CD8-positive, alpha-beta memory T cell (primary cell): ENCODE measurements around the gene PIAS3. TPM values are rescaled to one million over a fixed set of nuclear protein-coding genes. Genes with fewer than 3 reads are reported as not detected.
"Not testable (repeated sequence)": the region's sequence is repeated elsewhere in the genome, so short reads cannot be mapped to it uniquely, and the experiment has no call there.

Experiments used
- CTCF ChIA-PET: fragments of 350-600 bp; sonication (Branson Sonifier 250); formaldehyde crosslinking; loops from one replicate; lab custom pipeline; 2021; ENCODE audit warnings: antibody characterized with exemption; lab: Charles Lee
- POLR2A ChIA-PET: fragments of 350-600 bp; sonication (Branson Sonifier 250); formaldehyde crosslinking; loops from one replicate; lab custom pipeline; 2021; ENCODE audit warnings: antibody characterized with exemption; lab: Charles Lee
- DNase-seq, 5 donors: peaks; one replicate each; pipeline versions ENCODE4 v3.0.0 to v3.0.0-alpha.2; 2020 to 2022; ENCODE audit warnings: mixed read lengths in 1 of 5
- H3K27ac ChIP-seq: one replicate; pipeline ENCODE4 v1.7.0; 2013; ENCODE audit warnings: low read depth, mild to moderate bottlenecking, low read length, moderate library complexity
- H3K27me3 ChIP-seq: 2 replicates; pipeline ENCODE4 v1.7.0; 2013; ENCODE audit warnings: low read length, mild to moderate bottlenecking; ENCODE audit not compliant: insufficient read depth, poor library complexity, severe bottlenecking
- H3K36me3 ChIP-seq: 2 replicates; pipeline ENCODE4 v1.7.0; 2013; ENCODE audit warnings: mild to moderate bottlenecking, low read length, moderate library complexity; ENCODE audit not compliant: insufficient read depth
- H3K4me1 ChIP-seq: 2 replicates; pipeline ENCODE4 v1.7.0; 2013; ENCODE audit warnings: mild to moderate bottlenecking, low read length, moderate library complexity; ENCODE audit not compliant: insufficient read depth
- H3K4me3 ChIP-seq: 2 replicates; pipeline ENCODE4 v1.7.0; 2013; ENCODE audit warnings: mild to moderate bottlenecking, low read length
- H3K9me3 ChIP-seq: 2 replicates; pipeline ENCODE4 v1.7.0; 2013; ENCODE audit warnings: mild to moderate bottlenecking, low read length
- H3K27ac Mint-ChIP-seq, 8 donors: one replicate each; pipeline ENCODE4 v1.8.0; 2020 to 2021; ENCODE audit warnings: mixed read lengths in 8 of 8, mild to moderate bottlenecking in 6 of 8, inconsistent platforms in 3 of 8, moderate library complexity in 3 of 8
- H3K27me3 Mint-ChIP-seq, 2 donors: one replicate each; pipeline ENCODE4 v1.8.0; 2020 to 2021; ENCODE audit warnings: mixed read lengths in 2 of 2, mild to moderate bottlenecking in 1 of 2, moderate library complexity in 1 of 2
- H3K36me3 Mint-ChIP-seq, 3 donors: one replicate each; pipeline ENCODE4 v1.8.0; 2020 to 2021; ENCODE audit warnings: mixed read lengths in 3 of 3, inconsistent platforms in 1 of 3, mild to moderate bottlenecking in 1 of 3
- H3K4me1 Mint-ChIP-seq, 3 donors: one replicate each; pipeline ENCODE4 v1.8.0; 2020 to 2021; ENCODE audit warnings: mixed read lengths in 3 of 3, inconsistent platforms in 1 of 3, mild to moderate bottlenecking in 1 of 3
- H3K4me3 Mint-ChIP-seq, 7 donors: one replicate each; pipeline ENCODE4 v1.8.0; 2020 to 2021; ENCODE audit warnings: mixed read lengths in 7 of 7, mild to moderate bottlenecking in 6 of 7, moderate library complexity in 4 of 7, inconsistent platforms in 2 of 7
- H3K9me3 Mint-ChIP-seq, 5 donors: one replicate each; pipeline ENCODE4 v1.8.0; 2020 to 2022; ENCODE audit warnings: mixed read lengths in 5 of 5, mild to moderate bottlenecking in 3 of 5, moderate library complexity in 2 of 5, inconsistent platforms in 1 of 5
- polyA plus RNA-seq: library from polyadenylated mRNA; unstranded; fragments of 300-500 nt; fragmentation: Illumina TruSeq; gene quantifications from one replicate; pipeline ENCODE4 v1.2.3, GENCODE V29; 2021
- total RNA-seq, 2 experiments: library from RNA; stranded (reverse); gene quantifications; one replicate each; pipeline ENCODE4 v1.2.3, GENCODE V29; 2021

PIAS3 gene
- total and polyA plus RNA-seq, 3 experiments from 2014 or later: 16.7 to 21.2 (median 18.3) TPM

GRCh38 chr1:145837656-145838055 lies 21.2 kb downstream of the PIAS3 start:
- POLR2A ChIA-PET: no interaction called here
- no peaks in the 10 kb centered on the region for H3K27me3 Mint-ChIP-seq
- no peak overlapping the region for H3K27ac Mint-ChIP-seq
- H3K4me1 Mint-ChIP-seq: no peaks in the 10 kb centered on the region
- H3K9me3 ChIP-seq: no peaks in the 10 kb centered on the region
- peaks cover 0 to 88% (median 24%) of the 10 kb centered on the region in 3 donors for H3K36me3 Mint-ChIP-seq
- no peaks in the 10 kb centered on the region for H3K27me3 ChIP-seq
- peaks cover 64% of the 10 kb centered on the region for H3K36me3 ChIP-seq
- no peak overlapping the region for H3K4me3 ChIP-seq
- no peak overlapping the region for H3K27ac ChIP-seq
- H3K4me3 Mint-ChIP-seq: no peak overlapping the region
- DNase-seq: no peak
- no peaks in the 10 kb centered on the region for H3K4me1 ChIP-seq
- CTCF ChIA-PET: no interaction called here
- no peaks in the 10 kb centered on the region for H3K9me3 Mint-ChIP-seq

- peaks cover 71% of the 10 kb centered on the region for H3K36me3 ChIP-seq
- Mint-ChIP-seq H3K27ac (peak overlapping the region in 2 of 8 donors; percentile 12 to 36), H3K36me3 (peaks cover 19 to 84% (median 27%) of the 10 kb centered on the region in 3 donors), H3K4me1 (peaks cover 12 to 23% (median 13%) of the 10 kb centered on the region in 3 donors)
- H3K27me3 ChIP-seq, DNase-seq, H3K9me3 Mint-ChIP-seq, H3K4me3 ChIP-seq, H3K4me3 Mint-ChIP-seq, H3K4me1 ChIP-seq, H3K27me3 Mint-ChIP-seq, H3K27ac ChIP-seq, H3K9me3 ChIP-seq, POLR2A ChIA-PET: not testable (repeated sequence)
- CTCF ChIA-PET: interaction anchor here (0.7 to 3.5 kb wide), 2 partner anchors 15 to 185 kb away, joined by 3 to 21 read pairs; partner anchors contain the start of gene NUDT17
Observed at GRCh38 chr1:145830810-145831209, 28.1 kb downstream of the PIAS3 start.

GRCh38 chr1:145828367-145829026 lies 30.4 kb downstream of the PIAS3 start:
- H3K27me3 ChIP-seq: no peaks in the 10 kb centered on the region
- POLR2A ChIA-PET: interaction anchor here (0.5 to 0.8 kb wide), 2 partner anchors 17 to 42 kb away, joined by 3 to 4 read pairs; partner anchors contain the start of gene NUDT17
- Mint-ChIP-seq H3K4me1 (peaks cover 29 to 40% (median 31%) of the 10 kb centered on the region in 3 donors), H3K9me3 (no peaks in the 10 kb centered on the region), H3K27me3 (no peaks in the 10 kb centered on the region), H3K36me3 (peaks cover 19 to 81% (median 27%) of the 10 kb centered on the region in 3 donors), H3K4me3 (peak overlapping the region in 1 of 7 donors; percentile 56), H3K27ac (peak overlapping the region in 4 of 8 donors; percentile 16 to 78 (median 50))
- no peak overlapping the region for H3K4me3 ChIP-seq
- DNase-seq: no peak
- CTCF ChIA-PET: interaction anchor here (0.7 to 1.7 kb wide), 3 partner anchors 17 to 30 kb away, joined by 3 to 11 read pairs (median 3); partner anchors contain the start of genes NUDT17 and PIAS3
- peaks cover 64% of the 10 kb centered on the region for H3K36me3 ChIP-seq
- H3K9me3 ChIP-seq: no peaks in the 10 kb centered on the region
- peaks cover 21% of the 10 kb centered on the region for H3K4me1 ChIP-seq
- no peak overlapping the region for H3K27ac ChIP-seq

GRCh38 chr1:145827966-145828365 lies 30.9 kb downstream of the PIAS3 start:
- Mint-ChIP-seq H3K4me3 (peak overlapping the region in 1 of 7 donors; percentile 56), H3K9me3 (no peaks in the 10 kb centered on the region), H3K36me3 (peaks cover 19 to 78% (median 27%) of the 10 kb centered on the region in 3 donors), H3K4me1 (peaks cover 29 to 40% (median 31%) of the 10 kb centered on the region in 3 donors), H3K27me3 (no peaks in the 10 kb centered on the region), H3K27ac (peak overlapping the region in 4 of 8 donors; percentile 16 to 78 (median 64))
- peaks cover 59% of the 10 kb centered on the region for H3K36me3 ChIP-seq
- ChIA-PET CTCF (interaction anchor here (1.0 to 1.7 kb wide), 2 partner anchors 17 to 30 kb away, joined by 3 to 11 read pairs; partner anchors contain the start of genes NUDT17 and PIAS3), POLR2A (interaction anchor here (0.5 to 0.8 kb wide), 3 partner anchors 17 to 166 kb away, joined by 3 to 6 read pairs (median 4); partner anchors contain the start of gene NUDT17)
- no peaks in the 10 kb centered on the region for H3K27me3 ChIP-seq
- H3K4me3 ChIP-seq: no peak overlapping the region
- DNase-seq: no peak
- H3K4me1 ChIP-seq: peaks cover 21% of the 10 kb centered on the region
- no peak overlapping the region for H3K27ac ChIP-seq
- H3K9me3 ChIP-seq: no peaks in the 10 kb centered on the region

GRCh38 chr1:145826030-145826429 lies 32.9 kb downstream of the PIAS3 start:
- Mint-ChIP-seq H3K27me3 (no peaks in the 10 kb centered on the region), H3K27ac (peak overlapping the region in 5 of 8 donors; percentile 14 to 90 (median 51)), H3K4me1 (peaks cover 31 to 44% (median 31%) of the 10 kb centered on the region in 3 donors), H3K4me3 (peak overlapping the region; percentile 16 to 98 (median 58)), H3K9me3 (no peaks in the 10 kb centered on the region), H3K36me3 (peaks cover 15 to 62% (median 18%) of the 10 kb centered on the region in 3 donors)
- H3K27ac ChIP-seq: no peak overlapping the region
- H3K4me1 ChIP-seq: peaks cover 21% of the 10 kb centered on the region
- H3K36me3 ChIP-seq: peaks cover 52% of the 10 kb centered on the region
- no peaks in the 10 kb centered on the region for H3K9me3 ChIP-seq
- H3K4me3 ChIP-seq: no peak overlapping the region
- no peaks in the 10 kb centered on the region for H3K27me3 ChIP-seq
- no peak for DNase-seq
- CTCF ChIA-PET: interaction anchor here (1.5 to 4.0 kb wide), 4 partner anchors 19 to 83 kb away, joined by 4 to 32 read pairs (median 6); partner anchors contain the start of genes ITGA10, NUDT17 and PIAS3
- POLR2A ChIA-PET: no interaction called here

GRCh38 chr1:145824499-145824842 lies 34.4 kb downstream of the PIAS3 start:
- ChIA-PET POLR2A (interaction anchor here (1.0 to 2.1 kb wide), 7 partner anchors 10 to 172 kb away, joined by 3 to 16 read pairs (median 5); partner anchors contain the start of genes LIX1L, NUDT17, PIAS3 and RBM8A), CTCF (interaction anchor here (2.4 to 4.0 kb wide), 2 partner anchors 20 to 35 kb away, joined by 7 to 32 read pairs; partner anchors contain the start of genes NUDT17 and PIAS3)
- Mint-ChIP-seq H3K27me3 (no peaks in the 10 kb centered on the region), H3K4me1 (peaks cover 31 to 44% (median 32%) of the 10 kb centered on the region in 3 donors), H3K4me3 (peak overlapping the region; percentile 97 to 100 (median 98)), H3K27ac (peak overlapping the region; percentile 90 to 98 (median 96)), H3K36me3 (peaks cover 10 to 49% (median 11%) of the 10 kb centered on the region in 3 donors), H3K9me3 (no peaks in the 10 kb centered on the region)
- Histone ChIP-seq H3K27me3 (no peaks in the 10 kb centered on the region), H3K9me3 (no peaks in the 10 kb centered on the region), H3K36me3 (peaks cover 38% of the 10 kb centered on the region), H3K4me3 (peak overlapping the region; percentile 65), H3K27ac (peak overlapping the region; percentile 70), H3K4me1 (peaks cover 21% of the 10 kb centered on the region)
- DNase-seq: no peak

GRCh38 chr1:145823565-145824498 lies 35.0 kb downstream of the PIAS3 start, which contains the start of the genes POLR3C and RNF115:
TSS of gene POLR3C (plus strand) at chr1:145824200. CDS start at chr1:145825777, 1,577 bp downstream.
TSS of gene RNF115 (minus strand) at chr1:145824095. CDS start at chr1:145823873, 222 bp downstream.
- Mint-ChIP-seq H3K36me3 (peaks cover 8 to 44% (median 10%) of the 10 kb centered on the region in 3 donors), H3K4me3 (peak within 1 kb of the TSS; percentile 97 to 100 (median 98)), H3K4me1 (peaks cover 33 to 47% (median 36%) of the 10 kb centered on the region in 3 donors), H3K27me3 (no peaks in the 10 kb centered on the region), H3K27ac (peak within 1 kb of the TSS; percentile 90 to 98 (median 96)), H3K9me3 (no peaks in the 10 kb centered on the region)
- ChIA-PET POLR2A (interaction anchor here (1.0 to 2.1 kb wide), 7 partner anchors 10 to 172 kb away, joined by 3 to 16 read pairs (median 5); partner anchors contain the start of genes LIX1L, NUDT17, PIAS3 and RBM8A), CTCF (interaction anchor here (2.4 to 4.0 kb wide), 2 partner anchors 21 to 35 kb away, joined by 7 to 32 read pairs; partner anchors contain the start of genes NUDT17 and PIAS3)
- peaks cover 31% of the 10 kb centered on the region for H3K36me3 ChIP-seq
- peak within 1 kb of the TSS; percentile 65 for H3K4me3 ChIP-seq
- no peaks in the 10 kb centered on the region for H3K27me3 ChIP-seq
- DNase-seq: peak; percentile 79 to 92 (median 84)
- H3K4me1 ChIP-seq: peaks cover 21% of the 10 kb centered on the region
- no peaks in the 10 kb centered on the region for H3K9me3 ChIP-seq
- H3K27ac ChIP-seq: peak within 1 kb of the TSS; percentile 70
